ENCODE results near the gene EHBP1.

Gene EHBP1

DNA sequence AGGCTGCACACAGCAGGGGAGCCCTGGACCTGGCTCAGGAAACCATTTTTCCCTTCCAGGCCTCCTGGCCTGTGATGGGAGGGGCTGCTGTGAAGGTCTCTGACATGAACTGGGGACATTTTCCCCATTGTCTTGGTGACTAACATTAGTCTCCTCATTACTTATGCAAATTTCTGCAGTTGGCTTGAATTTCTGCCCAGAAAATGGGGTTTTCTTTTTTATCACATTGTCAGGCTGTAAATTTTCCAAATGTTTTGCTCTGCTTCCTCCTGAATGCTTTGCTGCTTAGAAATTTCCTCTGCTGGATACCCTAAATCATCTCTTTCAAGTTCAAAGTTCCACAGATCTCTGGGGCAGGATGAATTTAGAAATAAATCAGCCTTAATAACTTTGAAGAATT lies 78.2 kb downstream of the EHBP1 start:
- no peaks in the 10 kb centered on the region for H3K9me2 ChIP-seq (replicated peaks; ENCODE audit: control insufficient read depth, low read length)
- H4K20me1 ChIP-seq (ENCODE audit: control insufficient read depth, insufficient read depth, low read depth, low read length): no peaks in the 10 kb centered on the region
- H3K27ac ChIP-seq (ENCODE audit: low read depth, low read length): no peak overlapping the region
- H3K79me2 ChIP-seq (ENCODE audit: control insufficient read depth, low read length): no peaks in the 10 kb centered on the region
- no peak overlapping the region for H3K4me2 ChIP-seq (ENCODE audit: low read length)
- peaks cover 12% of the 10 kb centered on the region; the same call in 1 of the 2 replicates for H3K9me3 ChIP-seq (ENCODE audit: control insufficient read depth, insufficient read depth, low read length)
- TF ChIP-seq CTCF (IDR thresholded peaks at IDR 0.05; ENCODE audit: low read depth, low read length, poor library complexity, severe bottlenecking) (no peak), EZH2phosphoT487 (IDR thresholded peaks at IDR 0.05; ENCODE audit: borderline replicate concordance, low read length) (no peak)
- H3F3A ChIP-seq (ENCODE audit: control insufficient read depth, insufficient read depth): no peaks in the 10 kb centered on the region
- no peaks in the 10 kb centered on the region for H3K27me3 ChIP-seq (ENCODE audit: control insufficient read depth, low read length)
- no peaks in the 10 kb centered on the region for H3K4me1 ChIP-seq (ENCODE audit: control insufficient read depth, low read length)
- peaks cover 4% of the 10 kb centered on the region; the same call in 1 of the 2 replicates for H3K36me3 ChIP-seq (ENCODE audit: control insufficient read depth, low read length)
- H3K4me3 ChIP-seq (ENCODE audit: low read length): no peak overlapping the region

DNA sequence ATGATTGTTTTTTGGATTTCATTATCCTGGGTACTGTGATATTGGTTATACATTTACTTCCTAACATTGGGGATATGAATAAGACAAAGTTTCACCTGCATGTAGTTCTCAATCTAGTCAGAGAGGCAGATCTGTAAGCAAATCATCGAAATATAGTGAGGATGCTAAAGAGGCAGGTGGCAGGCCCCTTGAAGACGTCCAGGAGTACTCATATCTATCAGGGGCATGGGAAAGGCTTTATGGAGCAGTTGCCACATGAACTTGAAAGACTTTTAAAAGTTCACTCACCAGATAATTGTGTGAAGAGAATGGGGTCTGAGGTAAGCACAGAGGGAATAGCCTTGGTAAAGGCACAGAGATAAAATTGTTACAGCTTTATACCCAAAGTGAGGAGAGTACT lies 78.8 kb downstream of the EHBP1 start:
- H3K4me2 ChIP-seq (ENCODE audit: low read length): no peak overlapping the region
- H3K36me3 ChIP-seq (ENCODE audit: control insufficient read depth, low read length): peaks cover 4% of the 10 kb centered on the region; the same call in 1 of the 2 replicates
- H3K79me2 ChIP-seq (ENCODE audit: control insufficient read depth, low read length): no peaks in the 10 kb centered on the region
- no peak overlapping the region for H3K27ac ChIP-seq (ENCODE audit: low read depth, low read length)
- no peaks in the 10 kb centered on the region for H3K9me2 ChIP-seq (replicated peaks; ENCODE audit: control insufficient read depth, low read length)
- H3K9me3 ChIP-seq (ENCODE audit: control insufficient read depth, insufficient read depth, low read length): peaks cover 12% of the 10 kb centered on the region; the same call in 1 of the 2 replicates
- no peaks in the 10 kb centered on the region for H3K4me1 ChIP-seq (ENCODE audit: control insufficient read depth, low read length)
- no peaks in the 10 kb centered on the region for H3K27me3 ChIP-seq (ENCODE audit: control insufficient read depth, low read length)
- no peak overlapping the region for H3K4me3 ChIP-seq (ENCODE audit: low read length)
- no peak for TF ChIP-seq EZH2phosphoT487 (IDR thresholded peaks at IDR 0.05; ENCODE audit: borderline replicate concordance, low read length)
- TF ChIP-seq CTCF (IDR thresholded peaks at IDR 0.05; ENCODE audit: low read depth, low read length, poor library complexity, severe bottlenecking): no peak
- no peaks in the 10 kb centered on the region for H4K20me1 ChIP-seq (ENCODE audit: control insufficient read depth, insufficient read depth, low read depth, low read length)
- H3F3A ChIP-seq (ENCODE audit: control insufficient read depth, insufficient read depth): no peaks in the 10 kb centered on the region

- Histone ChIP-seq H3K4me2 (ENCODE audit: low read length) (no peak overlapping the region), H3K27ac (ENCODE audit: low read depth, low read length) (no peak overlapping the region), H3K79me2 (ENCODE audit: control insufficient read depth, low read length) (no peaks in the 10 kb centered on the region), H3F3A (ENCODE audit: control insufficient read depth, insufficient read depth) (no peaks in the 10 kb centered on the region), H3K4me1 (ENCODE audit: control insufficient read depth, low read length) (no peaks in the 10 kb centered on the region), H3K9me2 (replicated peaks; ENCODE audit: control insufficient read depth, low read length) (no peaks in the 10 kb centered on the region), H3K36me3 (ENCODE audit: control insufficient read depth, low read length) (peaks cover 4% of the 10 kb centered on the region; the same call in 1 of the 2 replicates), H3K4me3 (ENCODE audit: low read length) (no peak overlapping the region), H4K20me1 (ENCODE audit: control insufficient read depth, insufficient read depth, low read depth, low read length) (no peaks in the 10 kb centered on the region), H3K9me3 (ENCODE audit: control insufficient read depth, insufficient read depth, low read length) (peaks cover 12% of the 10 kb centered on the region; the same call in 1 of the 2 replicates), H3K27me3 (ENCODE audit: control insufficient read depth, low read length) (no peaks in the 10 kb centered on the region)
- TF ChIP-seq CTCF (IDR thresholded peaks at IDR 0.05; ENCODE audit: low read depth, low read length, poor library complexity, severe bottlenecking) (no peak), EZH2phosphoT487 (IDR thresholded peaks at IDR 0.05; ENCODE audit: borderline replicate concordance, low read length) (no peak)
These were observed 79.7 kb downstream of the EHBP1 start for GRCh38 chr2:62785216-62785615.
